Measurements from ENCODE around the gene CCDC154. TPM values are rescaled to one million over a fixed set of nuclear protein-coding genes. Genes with fewer than 3 reads are reported as not detected.

Gene CCDC154
- total RNA-seq, 2 experiments from 2014 or later: 1.5 to 2.1 TPM

GRCh38 chr16:1438229-1439057 lies 5.9 kb downstream of the CCDC154 start:
- ChIA-PET POLR2A (interaction anchor here (1.0 to 2.0 kb wide), 2 partner anchors 18 to 58 kb away, joined by 3 to 8 read pairs; partner anchors contain the start of gene UQCC4), CTCF (no interaction called here)
- no peaks in the 10 kb centered on the region for H3K27me3 Mint-ChIP-seq (ENCODE audit: low read depth)
- no peak overlapping the region for H3K27ac Mint-ChIP-seq
- no peak overlapping the region for H3K4me3 Mint-ChIP-seq
- H3K4me1 Mint-ChIP-seq (ENCODE audit: low read depth): no peaks in the 10 kb centered on the region
- no peaks in the 10 kb centered on the region for H3K9me3 Mint-ChIP-seq (ENCODE audit: insufficient read depth)
- DNase-seq: no peak
- H3K36me3 Mint-ChIP-seq (ENCODE audit: low read depth): no peaks in the 10 kb centered on the region
- ATAC-seq: no peak

- Mint-ChIP-seq H3K36me3 (ENCODE audit: low read depth) (no peaks in the 10 kb centered on the region), H3K9me3 (ENCODE audit: insufficient read depth) (no peaks in the 10 kb centered on the region), H3K27ac (no peak overlapping the region), H3K27me3 (ENCODE audit: low read depth) (no peaks in the 10 kb centered on the region), H3K4me1 (ENCODE audit: low read depth) (no peaks in the 10 kb centered on the region), H3K4me3 (no peak overlapping the region)
- ATAC-seq (no peak), DNase-seq (no peak)
- POLR2A ChIA-PET: interaction anchor here (2.0 kb wide), 1 partner anchor 17 kb away, joined by 8 read pairs; the partner anchor contains the start of gene UQCC4
- CTCF ChIA-PET: no interaction called here
Measured at GRCh38 chr16:1437606-1438005, 6.8 kb downstream of the CCDC154 start.

GRCh38 chr16:1436731-1437355 lies 7.5 kb downstream of the CCDC154 start:
- H3K36me3 Mint-ChIP-seq (ENCODE audit: low read depth): no peaks in the 10 kb centered on the region
- no peak for ATAC-seq
- no peaks in the 10 kb centered on the region for H3K27me3 Mint-ChIP-seq (ENCODE audit: low read depth)
- H3K4me3 Mint-ChIP-seq: no peak overlapping the region
- ChIA-PET POLR2A (no interaction called here), CTCF (no interaction called here)
- peaks cover 2% of the 10 kb centered on the region for H3K4me1 Mint-ChIP-seq (ENCODE audit: low read depth)
- H3K9me3 Mint-ChIP-seq (ENCODE audit: insufficient read depth): no peaks in the 10 kb centered on the region
- no peak for DNase-seq
- no peak overlapping the region for H3K27ac Mint-ChIP-seq

- Mint-ChIP-seq H3K27me3 (ENCODE audit: low read depth) (no peaks in the 10 kb centered on the region), H3K36me3 (ENCODE audit: low read depth) (no peaks in the 10 kb centered on the region), H3K4me1 (ENCODE audit: low read depth) (peaks cover 3% of the 10 kb centered on the region), H3K27ac (no peak overlapping the region), H3K4me3 (no peak overlapping the region), H3K9me3 (ENCODE audit: insufficient read depth) (no peaks in the 10 kb centered on the region)
- DNase-seq (no peak), ATAC-seq (no peak)
- ChIA-PET POLR2A (interaction anchor here (1.8 kb wide), 1 partner anchor 15 kb away, joined by 7 read pairs; the partner anchor contains the start of gene UQCC4), CTCF (no interaction called here)
Measured at GRCh38 chr16:1435921-1436697, 8.2 kb downstream of the CCDC154 start.

- no peak for DNase-seq
- no peaks in the 10 kb centered on the region for H3K9me3 Mint-ChIP-seq (ENCODE audit: insufficient read depth)
- ChIA-PET CTCF (no interaction called here), POLR2A (interaction anchor here (1.8 kb wide), 1 partner anchor 14 kb away, joined by 7 read pairs; the partner anchor contains the start of gene UQCC4)
- H3K36me3 Mint-ChIP-seq (ENCODE audit: low read depth): no peaks in the 10 kb centered on the region
- no peak for ATAC-seq
- peaks cover 3% of the 10 kb centered on the region for H3K4me1 Mint-ChIP-seq (ENCODE audit: low read depth)
- no peak overlapping the region for H3K4me3 Mint-ChIP-seq
- no peak overlapping the region for H3K27ac Mint-ChIP-seq
- H3K27me3 Mint-ChIP-seq (ENCODE audit: low read depth): no peaks in the 10 kb centered on the region
Measured at GRCh38 chr16:1434644-1435592, 9.4 kb downstream of the CCDC154 start.

- Mint-ChIP-seq H3K4me1 (ENCODE audit: low read depth) (peaks cover 3% of the 10 kb centered on the region), H3K36me3 (ENCODE audit: low read depth) (no peaks in the 10 kb centered on the region), H3K27ac (no peak overlapping the region), H3K9me3 (ENCODE audit: insufficient read depth) (no peaks in the 10 kb centered on the region), H3K27me3 (ENCODE audit: low read depth) (no peaks in the 10 kb centered on the region), H3K4me3 (no peak overlapping the region)
- ChIA-PET POLR2A (interaction anchor here (1.2 to 1.3 kb wide), 2 partner anchors 12 to 19 kb away, joined by 3 to 5 read pairs; partner anchors contain the start of gene UNKL), CTCF (no interaction called here)
- ATAC-seq (no peak), DNase-seq (no peak)
Measured at GRCh38 chr16:1433756-1434155, 10.6 kb downstream of the CCDC154 start.

GRCh38 chr16:1433263-1433560 lies 11.1 kb downstream of the CCDC154 start:
- Mint-ChIP-seq H3K4me3 (no peak overlapping the region), H3K27ac (no peak overlapping the region), H3K27me3 (ENCODE audit: low read depth) (no peaks in the 10 kb centered on the region), H3K4me1 (ENCODE audit: low read depth) (peaks cover 3% of the 10 kb centered on the region), H3K9me3 (ENCODE audit: insufficient read depth) (no peaks in the 10 kb centered on the region), H3K36me3 (ENCODE audit: low read depth) (no peaks in the 10 kb centered on the region)
- ATAC-seq (no peak), DNase-seq (no peak)
- POLR2A ChIA-PET: interaction anchor here (1.2 to 1.3 kb wide), 2 partner anchors 12 to 18 kb away, joined by 3 to 5 read pairs; partner anchors contain the start of gene UNKL
- CTCF ChIA-PET: interaction anchor here (0.9 kb wide), 1 partner anchor 272 kb away, joined by 4 read pairs; the partner anchor contains the start of gene MAPK8IP3

GRCh38 chr16:1432388-1433262 lies 11.7 kb downstream of the CCDC154 start:
- CTCF ChIA-PET: interaction anchor here (0.9 kb wide), 1 partner anchor 273 kb away, joined by 4 read pairs; the partner anchor contains the start of gene MAPK8IP3
- Mint-ChIP-seq H3K27ac (peak overlapping the region; percentile 69), H3K9me3 (ENCODE audit: insufficient read depth) (no peaks in the 10 kb centered on the region), H3K4me3 (peak overlapping the region; percentile 31), H3K27me3 (ENCODE audit: low read depth) (no peaks in the 10 kb centered on the region), H3K36me3 (ENCODE audit: low read depth) (no peaks in the 10 kb centered on the region), H3K4me1 (ENCODE audit: low read depth) (peaks cover 3% of the 10 kb centered on the region)
- POLR2A ChIA-PET: interaction anchor here (1.2 to 1.3 kb wide), 2 partner anchors 11 to 18 kb away, joined by 3 to 5 read pairs; partner anchors contain the start of gene UNKL
- peak; percentile 21 for ATAC-seq
- DNase-seq: no peak

GRCh38 chr16:1431497-1432270 lies 12.7 kb downstream of the CCDC154 start:
- ChIA-PET CTCF (no interaction called here), POLR2A (no interaction called here)
- no peak for DNase-seq
- Mint-ChIP-seq H3K27ac (peak overlapping the region; percentile 69), H3K9me3 (ENCODE audit: insufficient read depth) (no peaks in the 10 kb centered on the region), H3K27me3 (ENCODE audit: low read depth) (no peaks in the 10 kb centered on the region), H3K4me1 (ENCODE audit: low read depth) (peaks cover 3% of the 10 kb centered on the region), H3K36me3 (ENCODE audit: low read depth) (no peaks in the 10 kb centered on the region), H3K4me3 (peak overlapping the region; percentile 31)
- no peak for ATAC-seq
